ENCODE results near the gene NR1D1.
A peak's percentile ranks its signal among the peaks of the same experiment; 100 is the strongest.
"Not testable (repeated sequence)": the region's sequence is repeated elsewhere in the genome, so short reads cannot be mapped to it uniquely, and the experiment has no call there.

NR1D1 gene

GRCh38 chr17:40100419-40100668 is at the start of gene NR1D1:
TSS of gene NR1D1 (minus strand) at chr17:40100589. CDS start at chr17:40100094, 495 bp downstream.
- DNase-seq = no peak

- DNase-seq = no peak
Measured at GRCh38 chr17:40148527-40148926, 48.1 kb upstream of the NR1D1 start.

- DNase-seq = no peak
Measured at GRCh38 chr17:40145476-40145875, 45.1 kb upstream of the NR1D1 start.

GRCh38 chr17:40143166-40143565 is 42.8 kb upstream of the NR1D1 start:
- DNase-seq = not testable (repeated sequence)

GRCh38 chr17:40139566-40140058 is 39.2 kb upstream of the NR1D1 start:
- DNase-seq = no peak

GRCh38 chr17:40135817-40136216 is 35.4 kb upstream of the NR1D1 start:
- DNase-seq = no peak

- no peak for DNase-seq
Measured at GRCh38 chr17:40134184-40134583, 33.8 kb upstream of the NR1D1 start.

- peak; percentile 80 for DNase-seq
Measured at GRCh38 chr17:40130352-40131042, 30.1 kb upstream of the NR1D1 start.

- no peak for DNase-seq
Measured at GRCh38 chr17:40129498-40129897, 29.1 kb upstream of the NR1D1 start.

GRCh38 chr17:40124279-40125141 is 24.1 kb upstream of the NR1D1 start:
- no peak for DNase-seq

GRCh38 chr17:40123811-40124114 is 23.4 kb upstream of the NR1D1 start:
- DNase-seq = no peak

- no peak for DNase-seq
Measured at GRCh38 chr17:40122999-40123810, 22.8 kb upstream of the NR1D1 start.

- no peak for DNase-seq
Measured at GRCh38 chr17:40122136-40122998, 22.0 kb upstream of the NR1D1 start.

- DNase-seq = no peak
Measured at GRCh38 chr17:40121181-40122135, 21.1 kb upstream of the NR1D1 start, which contains the start of gene MSL1. TSS of gene MSL1 (plus strand) at chr17:40121971. CDS start at chr17:40122613, 642 bp downstream.

GRCh38 chr17:40115101-40115436 is 14.7 kb upstream of the NR1D1 start:
- no peak for DNase-seq

GRCh38 chr17:40113907-40114245 is 13.5 kb upstream of the NR1D1 start:
- DNase-seq = no peak

- peak; percentile 92 for DNase-seq
Measured at GRCh38 chr17:40113110-40113906, 12.9 kb upstream of the NR1D1 start.

- no peak for DNase-seq
Measured at GRCh38 chr17:40112718-40113109, 12.3 kb upstream of the NR1D1 start.

GRCh38 chr17:40112191-40112711 is 11.9 kb upstream of the NR1D1 start:
- no peak for DNase-seq
